ENCODE results near the gene ID3. TPM values are rescaled to one million over a fixed set of nuclear protein-coding genes. Genes with fewer than 3 reads are reported as not detected.

ID3 gene
- total and polyA plus RNA-seq, 9 of the 15 experiments (the other 6 are each of a cell fraction or from before 2014, with no cell fraction given), result 6.8 to 59.8 (median 23.5) TPM

GRCh38 chr1:23544444-23545389 is 14.6 kb downstream of the ID3 start (continued):
- TF ChIP-seq ESRRA (IDR thresholded peaks at IDR 0.05; ENCODE audit: borderline replicate concordance, low read depth), result peak; percentile 30; the same call in 1 of the 2 replicates
- peak in 1 of 2 experiments; percentile 54; a peak in 1 of 4 replicates for TF ChIP-seq NONO (IDR thresholded peaks at IDR 0.05; ENCODE audit: low read depth in 2 of 2, low read length in 1 of 2)
- TF ChIP-seq KDM1A (IDR thresholded peaks at IDR 0.05), result 0 out of 4 replicates have a peak, but pooled peaks of 1 of the 2 experiments have one; percentile 16
- TF ChIP-seq TEAD4 (IDR thresholded peaks at IDR 0.05; ENCODE audit: low read length), result peak; percentile 48
- no peak for TF ChIP-seq TEAD4 (CRISPR knock-in tag; IDR thresholded peaks at IDR 0.05; ENCODE audit: borderline replicate concordance)
- TF ChIP-seq PCBP2 (IDR thresholded peaks at IDR 0.05; ENCODE audit: low read depth, low read length, poor library complexity, severe bottlenecking), result no peak
- TF ChIP-seq HDAC2 (IDR thresholded peaks at IDR 0.05), result peak; percentile 34; the same call in 1 of the 2 replicates
- TF ChIP-seq ZNF232 (CRISPR knock-in tag; IDR thresholded peaks at IDR 0.05), result no peak
- no peak for TF ChIP-seq NCOA1 (IDR thresholded peaks at IDR 0.05; ENCODE audit: low read depth)
- TF ChIP-seq E2F6 (IDR thresholded peaks at IDR 0.05; ENCODE audit: borderline replicate concordance in 1 of 2, extremely low read depth in 1 of 2, insufficient read depth in 1 of 2, insufficient read length in 1 of 2, low read depth in 1 of 2, low read length in 1 of 2, poor library complexity in 1 of 2, severe bottlenecking in 1 of 2), result no peak
- no peak for TF ChIP-seq E2F8 (IDR thresholded peaks at IDR 0.05; ENCODE audit: low read depth, partially characterized antibody)
- 0 out of 2 replicates have a peak, but pooled peaks have one; percentile 47 for TF ChIP-seq ZBTB33 (CRISPR knock-in tag; IDR thresholded peaks at IDR 0.05)
- TF ChIP-seq NKRF (IDR thresholded peaks at IDR 0.05; ENCODE audit: borderline replicate concordance), result no peak
- TF ChIP-seq MTA3 (IDR thresholded peaks at IDR 0.05; ENCODE audit: borderline replicate concordance), result 0 out of 2 replicates have a peak, but pooled peaks have one; percentile 24
- TF ChIP-seq ZNF174 (CRISPR knock-in tag; IDR thresholded peaks at IDR 0.05), result no peak
- no peak for TF ChIP-seq ZNF354B (CRISPR knock-in tag; IDR thresholded peaks at IDR 0.05)
- no peak for TF ChIP-seq RNF2 (IDR thresholded peaks at IDR 0.05)
- no peak for TF ChIP-seq SAFB (IDR thresholded peaks at IDR 0.05; ENCODE audit: borderline replicate concordance, low read depth, low read length)
